Fibroblast of pulmonary artery (primary cell): ENCODE results near the gene RANBP3.
"Not testable (repeated sequence)": the region's sequence is repeated elsewhere in the genome, so short reads cannot be mapped to it uniquely, and the experiment has no call there.

Source experiments
- DNase-seq: peaks from one replicate; pipeline ENCODE4 v3.0.0-alpha.2; 2010; ENCODE audit warnings: low read depth
- H3K4me3 ChIP-seq: replicated peaks from 2 replicates; pipeline ENCODE4 v1.5.1; 2011; ENCODE audit warnings: low read depth, mild to moderate bottlenecking, control low read depth, low read length, moderate library complexity
- CTCF ChIP-seq: IDR thresholded peaks from 2 replicates; pipeline ENCODE4 v1.5.1; 2011; ENCODE audit warnings: mild to moderate bottlenecking, control low read depth, low read length, inconsistent platforms; ENCODE audit errors: missing control alignments

RANBP3 gene

DNA sequence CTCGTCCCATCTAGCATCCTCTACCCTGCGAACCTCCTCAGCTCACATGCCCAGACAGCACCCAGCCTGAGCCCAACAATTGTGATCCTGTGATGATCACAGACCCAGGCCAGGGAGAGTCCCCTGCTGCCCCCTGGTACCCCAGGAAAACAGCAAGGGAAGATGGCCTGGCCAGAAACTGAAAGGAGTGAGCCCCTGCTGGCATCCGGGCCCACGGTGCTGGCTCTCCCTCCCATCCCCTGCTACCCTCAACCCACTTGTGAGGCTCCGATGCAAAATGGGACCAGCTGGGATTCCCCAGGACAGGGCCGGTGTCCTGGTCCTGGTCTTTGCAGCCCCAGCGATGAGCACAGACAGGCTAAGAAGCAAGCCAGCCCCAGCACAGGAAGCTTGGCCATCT lies 14.1 kb downstream of the RANBP3 start:
- no peak overlapping the region for H3K4me3 ChIP-seq
- TF ChIP-seq CTCF = no peak
- no peak for DNase-seq

DNA sequence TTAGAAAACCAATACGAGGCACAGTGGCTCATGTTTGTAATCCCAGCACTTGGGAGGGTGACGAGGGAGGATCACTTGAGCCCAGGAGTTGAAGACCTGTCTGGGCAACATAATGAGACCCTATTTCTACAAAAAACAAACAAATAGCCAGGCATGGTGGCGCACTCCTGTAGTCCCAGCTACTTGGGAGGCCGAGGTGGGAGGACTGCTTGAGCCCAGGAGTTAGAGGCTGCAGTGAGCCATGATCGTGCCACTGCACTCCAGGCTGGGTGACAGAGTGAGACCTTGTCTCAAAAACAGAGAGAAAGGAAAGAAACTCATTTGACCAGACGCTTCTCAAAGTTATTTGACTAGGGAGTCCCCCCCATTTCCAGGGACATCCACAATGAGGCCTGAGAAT lies 14.7 kb downstream of the RANBP3 start:
- H3K4me3 ChIP-seq, DNase-seq: not testable (repeated sequence)

DNA sequence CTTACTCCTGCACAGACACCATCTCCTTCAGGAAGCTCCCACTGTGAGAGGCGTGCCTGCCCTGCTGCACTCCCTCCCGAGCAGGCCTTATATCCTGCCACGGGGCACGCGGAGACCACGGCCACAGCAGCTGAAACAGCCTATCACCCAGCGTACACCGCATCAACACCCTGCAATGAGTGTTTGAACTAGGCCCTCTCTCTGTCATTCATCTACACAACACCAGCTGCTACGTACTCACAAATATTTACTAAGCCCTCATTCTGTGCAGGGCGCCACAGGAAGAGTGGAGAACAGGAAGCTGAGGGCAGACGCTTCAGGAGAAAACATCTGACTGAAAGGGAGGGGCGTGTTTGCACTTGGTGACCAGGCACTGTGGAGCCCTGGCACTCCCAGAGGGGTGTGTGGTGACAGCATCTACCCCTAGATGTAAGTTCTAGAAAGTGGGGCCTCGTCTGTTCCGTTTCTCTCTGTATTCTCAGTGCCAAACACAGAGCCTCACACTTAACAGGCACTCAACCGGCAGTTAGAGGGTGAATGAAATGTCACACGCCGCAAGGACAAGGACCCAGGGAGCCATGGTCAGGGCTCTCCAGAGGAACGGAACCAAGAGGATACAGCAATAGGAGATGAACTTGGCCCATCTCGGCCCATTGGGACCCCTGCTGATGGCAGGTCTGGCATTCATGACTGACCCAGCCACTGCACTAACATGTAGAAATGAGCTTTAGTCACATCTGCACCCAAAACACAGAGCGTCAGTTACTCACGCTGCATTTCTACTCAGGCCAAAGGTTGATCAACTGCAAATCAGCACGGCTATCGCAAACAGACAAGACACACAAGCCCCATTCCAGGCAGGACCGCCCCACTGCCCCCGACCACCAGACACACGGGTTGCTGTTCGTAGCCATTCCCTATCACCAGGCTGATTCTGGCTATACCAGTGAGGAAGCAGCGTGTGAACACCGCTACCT lies 15.7 kb downstream of the RANBP3 start:
- TF ChIP-seq CTCF = no peak
- no peak overlapping the region for H3K4me3 ChIP-seq
- DNase-seq = peak; percentile 58

GRCh38 chr19:5961641-5961968 lies 16.3 kb downstream of the RANBP3 start:
- not testable (repeated sequence) for H3K4me3 ChIP-seq, DNase-seq

GRCh38 chr19:5960005-5961001 lies 17.6 kb downstream of the RANBP3 start:
- no peak overlapping the region for H3K4me3 ChIP-seq
- no peak for TF ChIP-seq CTCF
- no peak for DNase-seq

GRCh38 chr19:5959260-5960004 lies 18.5 kb downstream of the RANBP3 start:
- no peak overlapping the region for H3K4me3 ChIP-seq
- no peak for TF ChIP-seq CTCF
- no peak for DNase-seq

DNA sequence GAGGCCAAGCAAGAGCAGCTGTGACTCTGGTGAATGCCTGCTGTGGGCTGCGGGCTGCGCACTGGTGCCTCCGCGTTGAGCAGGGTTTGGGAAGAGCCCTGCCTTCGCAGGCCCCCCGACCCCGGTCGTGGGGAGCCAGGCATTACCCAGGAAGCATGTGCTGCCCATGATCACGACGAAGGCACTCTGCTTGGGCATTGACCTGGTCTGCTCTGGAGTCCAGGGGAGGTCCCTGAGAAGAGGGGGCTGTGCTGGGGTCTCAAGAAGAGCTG lies 19.2 kb downstream of the RANBP3 start:
- no peak overlapping the region for H3K4me3 ChIP-seq
- DNase-seq = no peak
- TF ChIP-seq CTCF = no peak
